GM21619 (cell line): ENCODE data around the gene DSTYK.

Experiments used
- ATAC-seq: cut with Tn5 transposase; IDR thresholded peaks from one replicate; pipeline ENCODE4 v1.9.1; 2021; ENCODE audit not compliant: unreplicated experiment

Gene DSTYK

GRCh38 chr1:205211169-205211838 is at the start of gene DSTYK:
TSS of gene DSTYK (minus strand) at chr1:205211702. CDS start at chr1:205211535, 167 bp downstream.
- peak; percentile 77 for ATAC-seq

- no peak for ATAC-seq
These were observed 48.5 kb upstream of the DSTYK start for GRCh38 chr1:205259998-205260397.

GRCh38 chr1:205259324-205259832 is 47.9 kb upstream of the DSTYK start:
- no peak for ATAC-seq

- ATAC-seq: no peak
These were observed 47.2 kb upstream of the DSTYK start for GRCh38 chr1:205258719-205259118.

- no peak for ATAC-seq
These were observed 46.8 kb upstream of the DSTYK start for GRCh38 chr1:205258261-205258691.

- no peak for ATAC-seq
These were observed 46.2 kb upstream of the DSTYK start for GRCh38 chr1:205257735-205258134.

GRCh38 chr1:205256951-205257625 is 45.6 kb upstream of the DSTYK start:
- no peak for ATAC-seq

GRCh38 chr1:205255941-205256780 is 44.7 kb upstream of the DSTYK start:
- ATAC-seq: peak; percentile 64

- ATAC-seq: no peak
These were observed 40.1 kb upstream of the DSTYK start for GRCh38 chr1:205251576-205251975.

- no peak for ATAC-seq
These were observed 39.2 kb upstream of the DSTYK start for GRCh38 chr1:205250699-205251098.

- ATAC-seq: no peak
These were observed 38.1 kb upstream of the DSTYK start for GRCh38 chr1:205249651-205250050.

- ATAC-seq: no peak
These were observed 37.5 kb upstream of the DSTYK start for GRCh38 chr1:205248793-205249601.

GRCh38 chr1:205247130-205247921 is 35.8 kb upstream of the DSTYK start:
- ATAC-seq: no peak

GRCh38 chr1:205246351-205247119 is 35.0 kb upstream of the DSTYK start:
- ATAC-seq: no peak

- no peak for ATAC-seq
These were observed 33.6 kb upstream of the DSTYK start for GRCh38 chr1:205245096-205245495.

GRCh38 chr1:205244384-205244783 is 32.9 kb upstream of the DSTYK start:
- no peak for ATAC-seq

GRCh38 chr1:205243350-205244191 is 32.1 kb upstream of the DSTYK start:
- ATAC-seq: no peak

- ATAC-seq: no peak
These were observed 30.0 kb upstream of the DSTYK start for GRCh38 chr1:205241366-205242030.
